ENCODE measurements around the gene CACNA2D3.

DNA sequence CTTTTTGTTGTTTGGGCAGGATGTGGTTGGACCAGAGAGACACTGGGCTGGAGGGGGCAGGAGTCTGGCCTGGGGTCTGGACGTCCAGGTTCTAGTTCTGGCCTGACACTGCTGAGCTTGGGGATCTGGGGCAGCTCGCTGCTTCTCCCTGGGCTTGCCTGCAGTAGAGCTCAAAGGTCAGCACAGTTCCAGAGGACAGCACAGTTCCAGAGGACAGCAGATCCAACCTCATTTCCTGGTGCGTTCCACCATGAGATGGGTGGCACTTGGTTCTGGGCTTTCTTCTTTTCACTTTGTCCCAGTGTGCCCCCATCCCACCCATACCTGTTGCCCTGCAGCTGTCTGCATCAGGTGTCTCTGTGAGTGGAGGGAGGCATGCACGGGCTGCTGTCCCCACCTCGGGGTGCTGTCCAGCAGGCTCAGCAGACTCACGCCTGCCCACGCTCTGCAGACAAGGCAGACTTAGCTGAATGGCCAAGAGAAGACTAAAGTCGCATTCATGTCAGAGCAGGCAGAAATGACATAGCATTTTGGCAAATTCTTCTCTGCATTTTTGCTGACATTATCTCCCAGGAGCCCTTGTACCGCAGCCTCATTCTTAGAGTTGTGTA, 16.7 kb downstream of the CACNA2D3 start:
- TF ChIP-seq EZH2phosphoT487 (IDR thresholded peaks at IDR 0.05; ENCODE audit: insufficient read depth, low read depth) (no peak), EZH2 (IDR thresholded peaks at IDR 0.05; ENCODE audit: insufficient read depth, poor library complexity, severe bottlenecking) (no peak)
